Erythroblast (primary cell): ENCODE measurements around the gene SCUBE1.

Source experiments
- GATA1 ChIP-seq: IDR thresholded peaks from 2 replicates; pipeline ENCODE4 v1.6.1; 2011; ENCODE audit warnings: low read depth, mild to moderate bottlenecking, control low read depth, low read length, moderate library complexity
- POLR2A ChIP-seq: IDR thresholded peaks from 2 replicates; pipeline ENCODE4 v1.6.1; 2011; ENCODE audit warnings: mild to moderate bottlenecking, low read length

GRCh38 chr22:43370036-43370435 is 26.9 kb upstream of the SCUBE1 start:
- TF ChIP-seq POLR2A = no peak
- no peak for TF ChIP-seq GATA1
